ENCODE results near the gene ZNF660.
"Not testable (repeated sequence)": the region's sequence is repeated elsewhere in the genome, so short reads cannot be mapped to it uniquely, and the experiment has no call there.

The ZNF660 gene

DNA sequence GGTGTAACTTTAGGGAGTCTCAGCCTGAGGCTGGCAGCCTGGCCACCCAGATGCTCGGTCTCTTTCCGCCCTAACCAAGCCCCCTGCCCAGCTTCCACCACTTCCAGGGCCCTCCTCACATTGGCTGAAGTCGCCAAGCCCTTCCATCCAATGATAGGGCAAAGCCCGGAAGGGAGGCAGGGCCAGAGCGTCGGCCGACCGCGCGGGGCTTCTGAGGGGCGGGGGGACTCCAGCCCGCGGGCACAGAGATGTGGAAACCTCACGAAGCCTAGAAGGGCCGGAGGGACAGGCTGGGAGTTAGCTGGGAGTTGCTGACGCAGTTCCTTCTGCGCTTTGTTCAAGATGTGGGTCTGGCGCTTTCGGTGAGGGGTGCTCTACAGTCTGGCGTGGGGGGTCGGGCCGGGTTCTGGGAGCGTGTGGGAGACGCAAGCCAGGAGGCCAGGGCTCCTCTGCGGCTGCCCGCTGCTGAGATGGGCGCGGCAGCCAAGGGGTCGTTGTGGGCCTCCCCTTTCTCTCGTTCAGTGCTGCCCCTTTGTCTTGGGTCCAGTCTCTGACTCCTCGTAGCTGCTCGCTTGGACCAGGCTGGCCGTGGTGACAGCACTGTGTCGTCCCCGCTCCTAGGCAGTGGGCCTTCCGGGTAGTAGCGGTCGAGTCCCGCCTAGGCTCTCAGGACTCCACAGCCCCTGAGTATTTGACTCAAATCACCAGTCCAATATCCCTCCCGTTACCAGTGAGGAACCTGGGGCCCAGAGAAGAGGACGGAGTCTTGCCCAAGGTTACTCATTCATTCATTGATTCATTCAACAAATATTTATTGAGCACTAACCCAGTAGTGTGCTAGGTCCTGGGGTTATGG lies at the start of gene ZNF660:
ZNF660 (plus strand) TSS at position 319 of the 856 bp plus-strand sequence. CDS start 9,230 bp downstream, outside the sequence.
- TF ChIP-seq POLR2A (IDR thresholded peaks at IDR 0.05; ENCODE audit: extremely low read depth, insufficient read length), result peak; percentile 68
- TF ChIP-seq MYC (IDR thresholded peaks at IDR 0.05; ENCODE audit: low read depth, low read length), result peak; percentile 54; the same call in 1 of the 2 replicates
- TF ChIP-seq, protein P1, sequence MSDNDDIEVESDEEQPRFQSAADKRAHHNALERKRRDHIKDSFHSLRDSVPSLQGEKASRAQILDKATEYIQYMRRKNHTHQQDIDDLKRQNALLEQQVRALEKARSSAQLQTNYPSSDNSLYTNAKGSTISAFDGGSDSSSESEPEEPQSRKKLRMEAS (IDR thresholded peaks at IDR 0.05; ENCODE audit: low read depth, low read length), result peak; percentile 46
- TF ChIP-seq, protein P2, sequence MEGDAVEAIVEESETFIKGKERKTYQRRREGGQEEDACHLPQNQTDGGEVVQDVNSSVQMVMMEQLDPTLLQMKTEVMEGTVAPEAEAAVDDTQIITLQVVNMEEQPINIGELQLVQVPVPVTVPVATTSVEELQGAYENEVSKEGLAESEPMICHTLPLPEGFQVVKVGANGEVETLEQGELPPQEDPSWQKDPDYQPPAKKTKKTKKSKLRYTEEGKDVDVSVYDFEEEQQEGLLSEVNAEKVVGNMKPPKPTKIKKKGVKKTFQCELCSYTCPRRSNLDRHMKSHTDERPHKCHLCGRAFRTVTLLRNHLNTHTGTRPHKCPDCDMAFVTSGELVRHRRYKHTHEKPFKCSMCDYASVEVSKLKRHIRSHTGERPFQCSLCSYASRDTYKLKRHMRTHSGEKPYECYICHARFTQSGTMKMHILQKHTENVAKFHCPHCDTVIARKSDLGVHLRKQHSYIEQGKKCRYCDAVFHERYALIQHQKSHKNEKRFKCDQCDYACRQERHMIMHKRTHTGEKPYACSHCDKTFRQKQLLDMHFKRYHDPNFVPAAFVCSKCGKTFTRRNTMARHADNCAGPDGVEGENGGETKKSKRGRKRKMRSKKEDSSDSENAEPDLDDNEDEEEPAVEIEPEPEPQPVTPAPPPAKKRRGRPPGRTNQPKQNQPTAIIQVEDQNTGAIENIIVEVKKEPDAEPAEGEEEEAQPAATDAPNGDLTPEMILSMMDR (IDR thresholded peaks at IDR 0.05; ENCODE audit: low read depth, low read length), result no peak
- peak within 1 kb of the TSS; percentile 75 for H3K4me3 ChIP-seq (ENCODE audit: low read depth, low read length)
- DNase-seq (ENCODE audit: low read depth), result peak; percentile 94

DNA sequence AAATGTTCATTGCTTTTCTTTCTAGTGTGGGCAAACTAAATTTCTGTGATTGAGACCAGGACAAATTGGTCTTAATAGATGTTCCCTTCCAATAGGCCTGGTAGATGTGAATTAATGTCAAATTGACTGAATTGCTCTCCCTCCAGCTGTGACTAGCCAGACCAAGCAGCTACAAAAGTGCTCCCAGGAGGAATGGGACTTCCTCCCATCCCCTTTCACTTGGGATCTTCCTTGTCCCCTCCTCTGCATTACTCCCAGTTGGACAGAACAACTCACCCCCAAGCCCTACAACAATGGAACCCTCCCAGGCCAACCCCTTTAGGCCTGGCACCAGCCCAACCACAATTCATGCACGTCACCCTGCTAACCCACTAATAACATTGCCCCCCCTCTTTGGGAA lies 49.4 kb upstream of the ZNF660 start:
- H3K4me3 ChIP-seq (ENCODE audit: low read depth, low read length), result no peak overlapping the region
- TF ChIP-seq, protein P1 (IDR thresholded peaks at IDR 0.05; ENCODE audit: low read depth, low read length), result no peak
- no peak for TF ChIP-seq MYC (IDR thresholded peaks at IDR 0.05; ENCODE audit: low read depth, low read length)
- TF ChIP-seq, protein P2 (IDR thresholded peaks at IDR 0.05; ENCODE audit: low read depth, low read length), result no peak
- TF ChIP-seq POLR2A (IDR thresholded peaks at IDR 0.05; ENCODE audit: extremely low read depth, insufficient read length), result no peak
- no peak for DNase-seq (ENCODE audit: low read depth)

DNA sequence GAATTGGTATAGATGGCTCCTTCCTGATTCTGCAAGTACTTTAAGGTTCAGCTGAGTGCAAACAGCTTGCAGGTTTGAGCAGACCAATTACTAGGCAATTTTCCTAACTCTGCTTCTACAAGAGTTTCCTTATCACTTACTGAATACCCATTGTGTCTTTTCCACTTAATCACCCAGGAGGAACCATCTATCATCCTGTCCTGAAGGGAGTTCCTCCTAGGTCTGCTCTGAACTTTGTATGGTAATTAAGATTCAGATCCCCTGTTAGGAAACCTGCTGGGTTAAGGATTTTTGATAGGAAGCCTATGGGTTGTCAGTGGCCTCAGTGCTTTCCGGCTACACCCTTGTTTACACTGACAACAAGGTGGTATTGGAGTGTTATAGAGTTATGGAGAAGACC lies 40.0 kb upstream of the ZNF660 start:
- not testable (repeated sequence) for H3K4me3 ChIP-seq (ENCODE audit: low read depth, low read length)

DNA sequence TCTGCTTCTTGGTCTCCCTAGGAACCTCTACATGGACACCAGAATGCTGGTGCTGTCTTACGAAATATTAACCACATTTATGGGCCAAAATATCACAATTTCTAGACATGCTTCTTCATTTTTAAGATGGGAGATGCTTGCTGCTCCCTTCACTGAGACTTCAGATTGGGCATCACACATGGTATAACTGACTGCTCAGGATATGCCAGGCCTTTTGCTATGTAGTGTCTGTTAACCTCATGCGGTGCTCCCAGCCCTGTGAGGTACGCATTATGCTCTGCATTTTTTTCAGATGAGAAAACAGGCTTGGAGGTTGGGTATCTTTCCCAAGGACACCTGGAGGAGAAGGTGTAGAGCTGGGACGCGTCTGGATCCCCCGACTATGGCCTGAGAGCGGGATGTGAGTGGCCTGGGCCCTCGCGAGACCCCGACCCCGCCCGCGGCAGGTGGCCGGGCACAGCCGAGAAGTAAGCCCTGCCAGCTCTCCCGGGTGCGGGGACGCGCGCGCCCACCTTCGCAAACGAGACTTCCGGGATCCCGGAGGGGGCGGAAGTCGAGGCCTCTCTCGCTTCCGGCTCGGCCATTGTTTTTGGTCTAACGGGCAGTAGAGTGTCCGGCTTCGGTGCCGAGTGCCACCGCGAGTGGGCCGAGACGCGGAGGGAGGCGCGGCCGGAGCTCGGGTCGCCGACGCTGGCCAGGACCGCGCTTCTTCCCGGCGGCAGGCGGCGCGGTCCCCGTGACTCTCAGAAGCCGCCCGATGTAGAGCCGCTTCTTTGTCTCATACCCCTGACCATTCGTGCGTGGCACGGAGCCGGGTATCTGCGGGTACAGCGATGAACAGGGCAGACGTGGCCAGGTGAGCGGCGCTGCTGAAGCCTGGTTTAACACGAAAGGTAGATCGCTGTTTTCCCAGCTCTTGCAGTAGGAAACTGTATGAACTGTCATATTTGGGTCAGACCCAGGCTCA lies 29.9 kb upstream of the ZNF660 start, which contains the start of gene ZKSCAN7:
ZKSCAN7 (plus strand) TSS at position 568 of the 967 bp plus-strand sequence. CDS start 1,855 bp downstream, outside the sequence.
- H3K4me3 ChIP-seq (ENCODE audit: low read depth, low read length), result no peak within 1 kb of the TSS
- TF ChIP-seq MYC (IDR thresholded peaks at IDR 0.05; ENCODE audit: low read depth, low read length) (no peak), POLR2A (IDR thresholded peaks at IDR 0.05; ENCODE audit: extremely low read depth, insufficient read length) (no peak)
- TF ChIP-seq, protein P2 (IDR thresholded peaks at IDR 0.05; ENCODE audit: low read depth, low read length), result no peak
- TF ChIP-seq, protein P1 (IDR thresholded peaks at IDR 0.05; ENCODE audit: low read depth, low read length), result no peak
- DNase-seq (ENCODE audit: low read depth), result no peak

More for the DNA sequence above, 40.0 kb upstream of the ZNF660 start:
- DNase-seq (ENCODE audit: low read depth), result not testable (repeated sequence)

DNA sequence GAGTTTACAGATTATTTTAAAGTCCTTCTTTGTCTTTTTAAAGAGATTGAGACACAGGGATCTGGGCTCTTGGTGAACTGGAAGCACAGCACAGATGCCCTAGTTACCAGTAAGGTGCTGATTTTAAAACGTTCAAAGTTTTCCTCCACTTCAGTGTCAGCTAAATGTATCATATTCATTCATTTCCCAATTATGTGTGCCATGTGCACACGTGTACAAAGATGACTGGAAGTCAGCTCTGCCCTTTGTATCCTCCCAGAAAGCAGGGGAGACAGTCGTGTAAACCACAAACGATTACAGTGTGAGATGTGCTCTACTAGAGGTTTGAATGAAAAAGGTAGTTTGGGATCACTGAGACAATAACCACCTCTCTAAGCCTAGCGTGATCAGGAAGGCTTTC lies 29.0 kb upstream of the ZNF660 start:
- TF ChIP-seq POLR2A (IDR thresholded peaks at IDR 0.05; ENCODE audit: extremely low read depth, insufficient read length) (no peak), MYC (IDR thresholded peaks at IDR 0.05; ENCODE audit: low read depth, low read length) (no peak)
- TF ChIP-seq, protein P1 (IDR thresholded peaks at IDR 0.05; ENCODE audit: low read depth, low read length), result no peak
- TF ChIP-seq, protein P2 (IDR thresholded peaks at IDR 0.05; ENCODE audit: low read depth, low read length), result no peak
- no peak overlapping the region for H3K4me3 ChIP-seq (ENCODE audit: low read depth, low read length)
- DNase-seq (ENCODE audit: low read depth), result no peak

Measured in NB4 (cell line).